Measurements from ENCODE around the gene PMEPA1.

PMEPA1 gene

GRCh38 chr20:57625181-57625958 lies 84.4 kb downstream of the PMEPA1 start:
- DNase-seq (ENCODE audit: low read depth): no peak
- TF ChIP-seq, protein P1, sequence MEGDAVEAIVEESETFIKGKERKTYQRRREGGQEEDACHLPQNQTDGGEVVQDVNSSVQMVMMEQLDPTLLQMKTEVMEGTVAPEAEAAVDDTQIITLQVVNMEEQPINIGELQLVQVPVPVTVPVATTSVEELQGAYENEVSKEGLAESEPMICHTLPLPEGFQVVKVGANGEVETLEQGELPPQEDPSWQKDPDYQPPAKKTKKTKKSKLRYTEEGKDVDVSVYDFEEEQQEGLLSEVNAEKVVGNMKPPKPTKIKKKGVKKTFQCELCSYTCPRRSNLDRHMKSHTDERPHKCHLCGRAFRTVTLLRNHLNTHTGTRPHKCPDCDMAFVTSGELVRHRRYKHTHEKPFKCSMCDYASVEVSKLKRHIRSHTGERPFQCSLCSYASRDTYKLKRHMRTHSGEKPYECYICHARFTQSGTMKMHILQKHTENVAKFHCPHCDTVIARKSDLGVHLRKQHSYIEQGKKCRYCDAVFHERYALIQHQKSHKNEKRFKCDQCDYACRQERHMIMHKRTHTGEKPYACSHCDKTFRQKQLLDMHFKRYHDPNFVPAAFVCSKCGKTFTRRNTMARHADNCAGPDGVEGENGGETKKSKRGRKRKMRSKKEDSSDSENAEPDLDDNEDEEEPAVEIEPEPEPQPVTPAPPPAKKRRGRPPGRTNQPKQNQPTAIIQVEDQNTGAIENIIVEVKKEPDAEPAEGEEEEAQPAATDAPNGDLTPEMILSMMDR (IDR thresholded peaks at IDR 0.05; ENCODE audit: control insufficient read depth, extremely low read depth, insufficient read depth): no peak
- H3K4me3 ChIP-seq (ENCODE audit: low read depth, low read length): no peak overlapping the region

DNA sequence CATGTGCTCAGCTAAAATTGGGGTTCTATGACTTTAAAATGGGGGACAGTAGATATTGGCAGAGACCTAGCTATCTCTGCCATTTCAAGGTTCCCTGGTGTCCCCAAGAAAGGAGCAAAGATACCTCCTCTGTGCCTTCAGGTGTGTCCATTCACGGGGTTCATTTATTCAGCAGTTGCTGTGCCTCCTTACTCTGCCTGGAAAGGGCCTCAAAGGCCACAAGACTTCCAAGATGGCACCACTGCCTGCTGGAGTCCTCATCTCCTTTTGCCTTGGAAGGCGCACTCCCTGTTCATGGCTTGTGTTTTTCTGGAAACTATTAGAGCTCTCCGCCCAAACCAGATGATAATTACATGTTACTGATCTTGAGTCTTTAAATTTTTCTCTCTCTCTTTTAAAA lies 85.7 kb downstream of the PMEPA1 start:
- DNase-seq (ENCODE audit: low read depth): no peak
- TF ChIP-seq, protein P1 (IDR thresholded peaks at IDR 0.05; ENCODE audit: control insufficient read depth, extremely low read depth, insufficient read depth): no peak
- no peak overlapping the region for H3K4me3 ChIP-seq (ENCODE audit: low read depth, low read length)

GRCh38 chr20:57622579-57623381 lies 87.0 kb downstream of the PMEPA1 start:
- TF ChIP-seq, protein P1 (IDR thresholded peaks at IDR 0.05; ENCODE audit: control insufficient read depth, extremely low read depth, insufficient read depth): peak; percentile 96
- H3K4me3 ChIP-seq (ENCODE audit: low read depth, low read length): no peak overlapping the region
- DNase-seq (ENCODE audit: low read depth): peak; percentile 19

GRCh38 chr20:57622201-57622570 lies 87.6 kb downstream of the PMEPA1 start:
- H3K4me3 ChIP-seq (ENCODE audit: low read depth, low read length): no peak overlapping the region
- TF ChIP-seq, protein P1 (IDR thresholded peaks at IDR 0.05; ENCODE audit: control insufficient read depth, extremely low read depth, insufficient read depth): no peak
- DNase-seq (ENCODE audit: low read depth): no peak

DNA sequence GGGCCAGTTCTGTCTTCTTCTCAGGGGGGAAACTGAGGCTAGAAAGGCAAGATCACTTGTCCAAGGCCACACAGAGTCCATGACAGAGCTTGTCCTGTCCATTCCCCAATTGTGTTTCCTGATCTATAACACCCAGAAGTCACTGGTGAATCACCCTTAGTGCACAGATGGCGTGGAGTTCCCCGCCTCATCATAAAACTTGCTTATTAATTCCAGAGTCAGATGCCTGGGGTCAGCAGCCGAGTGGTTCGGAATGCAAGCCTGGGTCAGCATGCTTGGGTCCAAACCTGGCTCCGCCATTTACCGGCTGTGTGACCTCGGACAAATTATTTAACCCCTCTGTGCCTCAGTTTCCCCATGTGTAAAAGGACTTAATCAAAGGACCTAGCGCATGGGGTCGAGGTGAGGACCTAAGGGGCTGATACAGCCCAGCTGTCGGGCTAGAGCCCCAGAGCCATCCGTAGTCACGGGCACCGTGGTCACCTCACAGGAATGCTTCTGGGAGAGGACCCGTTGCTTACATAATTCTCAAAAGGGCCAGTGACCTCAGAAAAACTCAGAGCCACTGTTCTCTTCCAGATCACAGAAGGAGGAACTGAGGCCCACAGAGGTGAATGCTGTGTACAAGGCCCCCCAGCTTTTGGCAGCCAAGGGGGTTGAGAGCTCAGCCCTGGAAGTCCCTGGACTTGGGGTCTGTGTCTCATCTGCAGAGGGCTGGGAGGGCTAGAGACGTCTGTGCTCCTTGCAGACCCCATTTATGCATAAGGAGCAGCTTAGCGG lies 88.2 kb downstream of the PMEPA1 start:
- no peak overlapping the region for H3K4me3 ChIP-seq (ENCODE audit: low read depth, low read length)
- TF ChIP-seq, protein P1 (IDR thresholded peaks at IDR 0.05; ENCODE audit: control insufficient read depth, extremely low read depth, insufficient read depth): no peak
- DNase-seq (ENCODE audit: low read depth): no peak

- H3K4me3 ChIP-seq (ENCODE audit: low read depth, low read length): no peak overlapping the region
- TF ChIP-seq, protein P1 (IDR thresholded peaks at IDR 0.05; ENCODE audit: control insufficient read depth, extremely low read depth, insufficient read depth): no peak
- no peak for DNase-seq (ENCODE audit: low read depth)
These were observed 88.8 kb downstream of the PMEPA1 start for GRCh38 chr20:57620999-57621398.

All from LNCaP clone FGC (cell line).